Measurements from ENCODE around the gene RNF183.

RNF183 gene

GRCh38 chr9:113340011-113340699 is 37.0 kb upstream of the RNF183 start, which contains the start of gene WDR31:
TSS of gene WDR31 (minus strand) at chr9:113340275. CDS start at chr9:113332022, 8,253 bp downstream.
- peak; percentile 94 for DNase-seq (ENCODE audit: low read depth)
- H3K4me3 ChIP-seq (replicated peaks; ENCODE audit: low read depth, low read length) = peak within 1 kb of the TSS; percentile 86
- TF ChIP-seq CTCF (IDR thresholded peaks at IDR 0.05; ENCODE audit: low read length, missing control alignments) = no peak

- DNase-seq (ENCODE audit: low read depth) = no peak
- H3K4me3 ChIP-seq (replicated peaks; ENCODE audit: low read depth, low read length) = no peak overlapping the region
- no peak for TF ChIP-seq CTCF (IDR thresholded peaks at IDR 0.05; ENCODE audit: low read length, missing control alignments)
Observed at GRCh38 chr9:113337714-113338113, 34.5 kb upstream of the RNF183 start.

GRCh38 chr9:113331780-113332179 is 28.6 kb upstream of the RNF183 start:
- no peak for TF ChIP-seq CTCF (IDR thresholded peaks at IDR 0.05; ENCODE audit: low read length, missing control alignments)
- DNase-seq (ENCODE audit: low read depth) = no peak
- H3K4me3 ChIP-seq (replicated peaks; ENCODE audit: low read depth, low read length) = no peak overlapping the region

- no peak overlapping the region for H3K4me3 ChIP-seq (replicated peaks; ENCODE audit: low read depth, low read length)
- no peak for DNase-seq (ENCODE audit: low read depth)
- no peak for TF ChIP-seq CTCF (IDR thresholded peaks at IDR 0.05; ENCODE audit: low read length, missing control alignments)
Observed at GRCh38 chr9:113328045-113328782, 25.0 kb upstream of the RNF183 start.

GRCh38 chr9:113326230-113326629 is 23.1 kb upstream of the RNF183 start:
- no peak for TF ChIP-seq CTCF (IDR thresholded peaks at IDR 0.05; ENCODE audit: low read length, missing control alignments)
- no peak for DNase-seq (ENCODE audit: low read depth)
- H3K4me3 ChIP-seq (replicated peaks; ENCODE audit: low read depth, low read length) = no peak overlapping the region

- TF ChIP-seq CTCF (IDR thresholded peaks at IDR 0.05; ENCODE audit: low read length, missing control alignments) = no peak
- H3K4me3 ChIP-seq (replicated peaks; ENCODE audit: low read depth, low read length) = no peak overlapping the region
Observed at GRCh38 chr9:113322671-113323070, 19.5 kb upstream of the RNF183 start.

More at GRCh38 chr9:113322671-113323070, 19.5 kb upstream of the RNF183 start:
- no peak for DNase-seq (ENCODE audit: low read depth)

Data from fibroblast of pulmonary artery (primary cell).